Placental pericyte (primary cell): ENCODE measurements around the gene UBE2L6. TPM values are rescaled to one million over a fixed set of nuclear protein-coding genes. Genes with fewer than 3 reads are reported as not detected.

ENCODE experiments used
- small RNA-seq: library from RNA; depleted of rRNA; stranded (forward); fragments of <200 nt; gene quantifications from one replicate; pipeline ENCODE3, GENCODE V24; 2012; ENCODE audit warnings: low replicate concordance
- total RNA-seq: library from RNA; depleted of rRNA; stranded (reverse); fragments of >200 nt; gene quantifications from 2 replicates; pipeline ENCODE4 v1.2.3, GENCODE V29; 2012

Gene UBE2L6
- total RNA-seq = 39.4 and 57.1 TPM in 2 replicates

DNA sequence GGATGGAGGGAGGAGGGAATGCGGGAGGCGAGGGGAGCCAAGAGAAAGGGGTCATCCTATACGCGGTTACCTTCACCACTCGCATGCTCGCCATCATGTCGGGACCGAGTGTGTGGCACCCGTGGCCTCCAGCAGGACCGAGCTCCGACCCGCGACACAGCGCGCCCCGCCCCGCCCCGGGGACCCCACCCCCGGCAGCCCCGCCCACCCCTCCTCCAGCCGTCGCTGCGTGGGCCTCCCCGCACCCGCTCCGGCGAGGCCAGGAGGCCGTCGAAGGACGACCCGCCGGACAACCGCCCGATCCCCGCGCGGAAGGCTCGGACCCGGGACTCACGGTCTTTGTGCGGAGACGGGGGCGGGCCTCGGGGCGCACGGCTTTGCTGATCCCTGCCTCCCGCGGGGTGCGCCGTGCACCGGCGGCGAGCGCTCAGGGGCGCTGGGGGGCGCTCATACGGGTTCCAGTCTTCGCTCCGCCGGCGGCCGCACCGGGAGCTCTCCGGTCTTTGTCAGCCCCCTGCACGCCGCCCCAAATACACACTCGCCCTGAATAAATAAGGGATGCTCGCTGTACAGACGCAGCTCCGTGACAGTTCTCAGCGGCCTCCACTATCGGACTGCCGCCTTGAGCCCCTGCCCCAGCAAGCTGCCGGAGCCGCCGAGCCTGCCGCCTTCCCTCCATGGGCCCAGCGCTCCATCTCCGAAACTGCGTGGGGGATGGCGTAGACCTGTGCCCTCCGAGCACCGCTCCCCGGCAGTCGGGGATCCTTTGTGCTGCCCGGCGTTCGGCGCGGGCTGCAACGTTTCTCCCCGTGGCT lies at the start of gene UBE2L6:
Gene UBE2L6, minus strand, starts transcription at position 158 of the 815 bp plus-strand sequence. Its CDS starts 61 bp downstream, at position 97.

DNA sequence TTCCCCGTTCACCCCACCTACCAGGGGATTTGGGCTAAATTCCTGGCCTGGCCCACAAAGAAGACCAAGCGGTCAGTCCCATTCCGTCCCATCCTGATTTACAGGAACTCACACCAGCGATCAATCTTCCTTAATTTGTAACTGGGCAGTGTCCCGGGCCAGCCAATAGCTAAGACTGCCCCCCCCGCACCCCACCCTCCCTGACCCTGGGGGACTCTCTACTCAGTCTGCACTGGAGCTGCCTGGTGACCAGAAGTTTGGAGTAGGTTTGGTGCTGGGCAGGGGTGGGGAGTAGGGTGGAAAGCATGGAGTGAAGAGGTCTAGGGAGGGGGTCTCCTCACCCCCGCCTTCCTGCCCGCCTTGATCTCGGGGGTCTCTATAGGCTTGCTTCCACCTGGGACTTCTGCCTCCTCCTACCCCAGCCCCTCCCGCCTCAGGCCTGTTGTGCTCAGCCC lies 30.0 kb upstream of the UBE2L6 start, which contains the start of gene SERPING1:
Gene SERPING1, plus strand, starts transcription at position 225 of the 455 bp plus-strand sequence. CDS start 586 bp downstream, outside the sequence.

GRCh38 chr11:57536947-57537619 lies 30.4 kb downstream of the UBE2L6 start, which contains the start of gene SMTNL1:
TSS of gene SMTNL1 (plus strand) at chr11:57537595. CDS start at chr11:57542643, 5,048 bp downstream.

DNA sequence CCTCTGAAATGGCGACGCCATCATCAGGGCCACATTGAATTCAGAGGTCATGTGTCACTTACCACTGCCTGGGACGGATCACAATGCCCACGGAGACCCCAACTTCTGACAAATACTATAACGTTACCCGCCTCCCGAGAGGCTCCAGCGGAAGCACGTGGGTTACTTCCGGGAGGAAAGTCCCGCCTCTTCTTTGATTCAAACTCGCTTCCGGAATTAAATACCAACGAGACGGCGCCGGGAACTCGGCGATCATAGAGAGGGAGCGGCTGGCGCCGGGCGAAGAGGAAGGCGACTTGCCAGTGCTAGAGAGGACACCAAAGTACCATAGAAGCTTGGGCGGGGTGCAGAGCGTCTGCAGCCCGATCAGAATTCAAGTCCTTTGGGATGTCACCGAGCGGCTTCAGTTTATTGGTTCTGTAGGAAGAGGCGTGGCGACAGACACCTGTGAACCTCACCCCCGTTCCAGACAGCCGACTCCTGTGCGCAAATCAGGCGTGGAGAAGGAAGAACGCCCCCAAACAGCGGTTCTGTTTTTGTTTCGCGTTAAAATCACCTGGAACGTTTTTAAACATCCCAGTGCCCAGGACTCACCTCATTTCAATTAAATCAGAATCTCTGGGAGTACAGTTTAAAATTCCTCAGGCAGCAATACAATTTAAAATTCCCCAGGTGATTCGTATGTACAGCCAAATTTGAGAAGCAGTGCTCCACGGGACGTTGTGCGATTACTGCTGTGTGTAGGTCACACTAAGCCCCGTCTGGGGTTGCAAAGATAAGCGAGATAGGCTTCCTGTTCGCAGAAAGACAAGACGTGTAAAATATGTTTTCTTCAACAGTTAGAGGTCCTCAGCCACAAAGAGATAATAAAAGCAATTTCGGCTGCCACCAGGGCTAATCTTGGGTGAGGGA lies 36.6 kb downstream of the UBE2L6 start, which contains the start of gene TIMM10:
Gene TIMM10, minus strand, starts transcription at position 159 of the 912 bp plus-strand sequence. CDS start 565 bp downstream, outside the sequence.

GRCh38 chr11:57515332-57516060 lies 52.0 kb downstream of the UBE2L6 start, which contains the start of gene SLC43A1:
TSS of gene SLC43A1 (minus strand) at chr11:57515702. CDS start at chr11:57514111, 1,591 bp downstream.

Small RNA genes lying within 50 kb of the gene (small RNA-seq; reads per million reads assigned to genes)
- not detected for gene RN7SL605P

Other genes with a start within 250 kb of the UBE2L6 start
- gene TNKS1BP1, start 242.7 kb downstream of the UBE2L6 start, total RNA-seq = 76.8 and 95.2 TPM in 2 replicates
- gene SSRP1, start 231.8 kb downstream of the UBE2L6 start, total RNA-seq = 89.5 and 116 TPM in 2 replicates
- gene P2RX3, start 229.3 kb downstream of the UBE2L6 start, total RNA-seq = not detected in 2 replicates
- not detected in 2 replicates for gene PRG3, start 186.5 kb downstream of the UBE2L6 start, total RNA-seq
- 0.14 TPM in 1 of 2 replicates, not detected in the other for gene PRG2, start 177.0 kb downstream of the UBE2L6 start, total RNA-seq
- 40.2 and 70.2 TPM in 2 replicates for gene SLC43A3, start 140.6 kb downstream of the UBE2L6 start, total RNA-seq
- under 0.01 TPM in 1 of 2 replicates, not detected in the other for gene RTN4RL2, start 107.1 kb downstream of the UBE2L6 start, total RNA-seq
- 13.2 and 34.4 TPM in 2 replicates for gene SLC43A1, start 52.0 kb downstream of the UBE2L6 start, total RNA-seq
- 22.1 and 27.9 TPM in 2 replicates for gene TIMM10, start 36.9 kb downstream of the UBE2L6 start, total RNA-seq
- not detected in 2 replicates for gene SMTNL1, start 30.1 kb downstream of the UBE2L6 start, total RNA-seq
- 1.6 and 16.4 TPM in 2 replicates for gene SERPING1, start 30.0 kb upstream of the UBE2L6 start, total RNA-seq
- gene YPEL4, start 82.2 kb upstream of the UBE2L6 start, total RNA-seq = 0.14 TPM in 1 of 2 replicates, not detected in the other
- gene CLP1, start 90.1 kb upstream of the UBE2L6 start, total RNA-seq = 16.0 and 25.8 TPM in 2 replicates
- gene ZDHHC5, start 100.4 kb upstream of the UBE2L6 start, total RNA-seq = 56.7 and 77.9 TPM in 2 replicates
- 10.3 and 15.3 TPM in 2 replicates for gene MED19, start 144.5 kb upstream of the UBE2L6 start, total RNA-seq
- 88.0 and 89.0 TPM in 2 replicates for gene TMX2, start 144.9 kb upstream of the UBE2L6 start, total RNA-seq
- gene SELENOH, start 173.8 kb upstream of the UBE2L6 start, total RNA-seq = 56.7 and 79.7 TPM in 2 replicates
- gene BTBD18, start 184.1 kb upstream of the UBE2L6 start, total RNA-seq = not detected in 2 replicates
- gene CTNND1, start 194.1 kb upstream of the UBE2L6 start, total RNA-seq = 108 and 195 TPM in 2 replicates